NCI-H2081 treated with DMSO at 0.1 percent for 48 hours (cell line): ENCODE measurements around the gene MED1.
A peak's percentile ranks its signal among the peaks of the same experiment; 100 is the strongest.
"Not testable (repeated sequence)": the region's sequence is repeated elsewhere in the genome, so short reads cannot be mapped to it uniquely, and the experiment has no call there.

ENCODE experiments used
- DNase-seq: peaks from one replicate; lab custom pipeline; 2025; lab: John Stamatoyannopoulos, UW

MED1 gene

GRCh38 chr17:39450847-39451581 is at the start of gene MED1:
Gene MED1, minus strand, starts transcription at chr17:39451263. Its CDS starts 201 bp downstream, at chr17:39451062.
- peak; percentile 100 for DNase-seq

- not testable (repeated sequence) for DNase-seq
Observed at GRCh38 chr17:39496921-39497320, 45.9 kb upstream of the MED1 start.

GRCh38 chr17:39487946-39488345 is 36.9 kb upstream of the MED1 start:
- no peak for DNase-seq

- DNase-seq: not testable (repeated sequence)
Observed at GRCh38 chr17:39487490-39487889, 36.4 kb upstream of the MED1 start.

- no peak for DNase-seq
Observed at GRCh38 chr17:39486242-39486641, 35.2 kb upstream of the MED1 start.

GRCh38 chr17:39485555-39485954 is 34.5 kb upstream of the MED1 start:
- DNase-seq: no peak

- DNase-seq: no peak
Observed at GRCh38 chr17:39484178-39484577, 33.1 kb upstream of the MED1 start.

- DNase-seq: no peak
Observed at GRCh38 chr17:39483506-39483905, 32.4 kb upstream of the MED1 start.

- not testable (repeated sequence) for DNase-seq
Observed at GRCh38 chr17:39479631-39480030, 28.6 kb upstream of the MED1 start.

GRCh38 chr17:39473310-39473709 is 22.2 kb upstream of the MED1 start:
- no peak for DNase-seq

GRCh38 chr17:39468610-39469009 is 17.5 kb upstream of the MED1 start:
- not testable (repeated sequence) for DNase-seq

GRCh38 chr17:39464639-39465181 is 13.6 kb upstream of the MED1 start:
- DNase-seq: not testable (repeated sequence)

- no peak for DNase-seq
Observed at GRCh38 chr17:39462631-39463375, 11.7 kb upstream of the MED1 start.

GRCh38 chr17:39461926-39462569 is 11.0 kb upstream of the MED1 start:
- no peak for DNase-seq

- peak; percentile 99 for DNase-seq
Observed at GRCh38 chr17:39461113-39461925, 10.3 kb upstream of the MED1 start, which contains the start of gene CDK12. Gene CDK12, plus strand, starts transcription at chr17:39461486. Its CDS starts 586 bp downstream, at chr17:39462072.

GRCh38 chr17:39455919-39456318 is 4.9 kb upstream of the MED1 start:
- no peak for DNase-seq

- no peak for DNase-seq
Observed at GRCh38 chr17:39450051-39450450, 1.0 kb downstream of the MED1 start.

GRCh38 chr17:39447561-39447960 is 3.5 kb downstream of the MED1 start:
- no peak for DNase-seq

- no peak for DNase-seq
Observed at GRCh38 chr17:39443326-39443725, 7.7 kb downstream of the MED1 start.

GRCh38 chr17:39439868-39440267 is 11.2 kb downstream of the MED1 start:
- DNase-seq: not testable (repeated sequence)

GRCh38 chr17:39429600-39429999 is 21.5 kb downstream of the MED1 start:
- DNase-seq: no peak

GRCh38 chr17:39416141-39416540 is 34.9 kb downstream of the MED1 start:
- DNase-seq: no peak
